Trophoblast cell (in vitro differentiated cells and primary cell): ENCODE data around the gene DYNC2I2.

ENCODE experiments used
- DNase-seq, 2 donors: peaks; one replicate each; pipeline ENCODE4 v3.0.0-alpha.2; 2016
- H2AFZ ChIP-seq: 2 replicates; pipeline ENCODE4 v1.6.1; 2013; ENCODE audit warnings: low read length, moderate library complexity, mild to moderate bottlenecking; ENCODE audit not compliant: insufficient read depth, poor library complexity
- H2AK5ac ChIP-seq: 2 replicates; pipeline ENCODE4 v1.6.1; 2013; ENCODE audit warnings: mild to moderate bottlenecking, low read length
- H2BK120ac ChIP-seq: 2 replicates; pipeline ENCODE4 v1.6.1; 2013; ENCODE audit warnings: low read length, mild to moderate bottlenecking, moderate library complexity; ENCODE audit not compliant: insufficient read depth, poor library complexity
- H2BK12ac ChIP-seq: 2 replicates; pipeline ENCODE4 v1.6.1; 2013; ENCODE audit warnings: mild to moderate bottlenecking, low read length, moderate library complexity
- H2BK5ac ChIP-seq: 2 replicates; pipeline ENCODE4 v1.6.1; 2013; ENCODE audit warnings: low read length, low read depth, moderate library complexity, mild to moderate bottlenecking; ENCODE audit not compliant: poor library complexity
- H3K14ac ChIP-seq: 2 replicates; pipeline ENCODE4 v1.6.1; 2013; ENCODE audit warnings: mild to moderate bottlenecking, low read length
- H3K18ac ChIP-seq: 2 replicates; pipeline ENCODE4 v1.6.1; 2013; ENCODE audit warnings: mild to moderate bottlenecking, low read length
- H3K23ac ChIP-seq: 2 replicates; pipeline ENCODE4 v1.6.1; 2013; ENCODE audit warnings: low read length
- H3K27ac ChIP-seq: 2 replicates; pipeline ENCODE4 v1.5.1; 2013; ENCODE audit warnings: low read depth, mild to moderate bottlenecking, inconsistent platforms, low read length, moderate library complexity
- H3K27me3 ChIP-seq: 2 replicates; pipeline ENCODE4 v1.6.1; 2013; ENCODE audit warnings: inconsistent platforms, mild to moderate bottlenecking, low read length, moderate library complexity; ENCODE audit not compliant: insufficient read depth
- H3K36me3 ChIP-seq, 2 experiments: 1 replicate in 1 of 2; 2 replicates in 1 of 2; pipeline ENCODE4 v1.6.1; 2013; ENCODE audit warnings: low read length in 2 of 2, mild to moderate bottlenecking in 2 of 2, moderate library complexity in 1 of 2; ENCODE audit not compliant: insufficient read depth in 2 of 2, control insufficient read depth in 1 of 2
- H3K4ac ChIP-seq: 2 replicates; pipeline ENCODE4 v1.6.1; 2013; ENCODE audit warnings: low read depth, mild to moderate bottlenecking, low read length, moderate library complexity
- H3K4me1 ChIP-seq, 2 experiments: 1 replicate in 1 of 2; 2 replicates in 1 of 2; pipeline ENCODE4 v1.6.1; 2013; ENCODE audit warnings: low read length in 2 of 2, mild to moderate bottlenecking in 2 of 2, moderate library complexity in 1 of 2; ENCODE audit not compliant: insufficient read depth in 2 of 2, control insufficient read depth in 1 of 2
- H3K4me2 ChIP-seq: 2 replicates; pipeline ENCODE4 v1.6.1; 2013; ENCODE audit warnings: inconsistent platforms, mild to moderate bottlenecking, low read length, moderate library complexity
- H3K4me3 ChIP-seq: 2 replicates; pipeline ENCODE4 v1.5.1; 2013; ENCODE audit warnings: mild to moderate bottlenecking, low read depth, low read length, inconsistent platforms
- H3K79me1 ChIP-seq: one replicate; pipeline ENCODE4 v1.6.1; 2013; ENCODE audit warnings: low read length
- H3K79me2 ChIP-seq: 2 replicates; pipeline ENCODE4 v1.6.1; 2013; ENCODE audit warnings: low read length, mild to moderate bottlenecking; ENCODE audit not compliant: control insufficient read depth, insufficient read depth, poor library complexity
- H3K9ac ChIP-seq: 2 replicates; pipeline ENCODE4 v1.6.1; 2013; ENCODE audit warnings: mild to moderate bottlenecking, low read length
- H3K9me3 ChIP-seq: 2 replicates; pipeline ENCODE4 v1.6.1; 2013; ENCODE audit warnings: low read depth, mild to moderate bottlenecking, control low read depth, inconsistent platforms, low read length; ENCODE audit not compliant: insufficient read depth
- H4K12ac ChIP-seq: 2 replicates; pipeline ENCODE4 v1.6.1; 2013; ENCODE audit warnings: low read depth, mild to moderate bottlenecking, low read length, moderate library complexity
- H4K8ac ChIP-seq: 2 replicates; pipeline ENCODE4 v1.6.1; 2013; ENCODE audit warnings: low read depth, mild to moderate bottlenecking, low read length, moderate library complexity
- H4K91ac ChIP-seq: one replicate; pipeline ENCODE4 v1.6.1; 2013; ENCODE audit warnings: low read depth, mild to moderate bottlenecking, low read length, moderate library complexity
- WGBS: extraction: QIAGEN DNeasy Blood & Tissue Kit; methylation state at CpG from one replicate; pipeline ENCODE4 v1.1.7; 2013; ENCODE audit warnings: missing lambda C conversion rate; ENCODE audit not compliant: insufficient read length, insufficient coverage; ENCODE audit errors: extremely low coverage; 5-methylcytosine and 5-hydroxymethylcytosine counted together

The DYNC2I2 gene

GRCh38 chr9:128687453-128687852 lies 30.8 kb upstream of the DYNC2I2 start:
- H3K14ac ChIP-seq, result no peak overlapping the region
- no peak for DNase-seq
- no peak overlapping the region for H2AFZ ChIP-seq
- peaks cover 5 to 10% of the 10 kb centered on the region in 2 experiments for H3K36me3 ChIP-seq
- H2BK120ac ChIP-seq, result no peak overlapping the region
- H4K12ac ChIP-seq, result no peak overlapping the region
- peaks cover 23% of the 10 kb centered on the region for H3K79me2 ChIP-seq
- peaks cover 25% of the 10 kb centered on the region for H3K79me1 ChIP-seq
- no peaks in the 10 kb centered on the region for H3K9me3 ChIP-seq
- no peak overlapping the region for H3K4me3 ChIP-seq
- no peak overlapping the region for H3K9ac ChIP-seq
- no peak overlapping the region for H3K18ac ChIP-seq
- no CpG with 5 or more reads among the region's 4 CpGs for whole genome bisulfite sequencing
- H2BK12ac ChIP-seq, result no peak overlapping the region
- no peak overlapping the region for H4K91ac ChIP-seq
- H3K23ac ChIP-seq, result no peak overlapping the region
- no peak overlapping the region for H3K4ac ChIP-seq
- no peak overlapping the region for H2BK5ac ChIP-seq
- no peak overlapping the region for H2AK5ac ChIP-seq
- no peaks in the 10 kb centered on the region for H3K27me3 ChIP-seq
- no peak overlapping the region for H4K8ac ChIP-seq
- H3K27ac ChIP-seq, result no peak overlapping the region
- no peak overlapping the region for H3K4me2 ChIP-seq
- H3K4me1 ChIP-seq, result peaks cover 6 to 12% of the 10 kb centered on the region in 2 experiments

DNA sequence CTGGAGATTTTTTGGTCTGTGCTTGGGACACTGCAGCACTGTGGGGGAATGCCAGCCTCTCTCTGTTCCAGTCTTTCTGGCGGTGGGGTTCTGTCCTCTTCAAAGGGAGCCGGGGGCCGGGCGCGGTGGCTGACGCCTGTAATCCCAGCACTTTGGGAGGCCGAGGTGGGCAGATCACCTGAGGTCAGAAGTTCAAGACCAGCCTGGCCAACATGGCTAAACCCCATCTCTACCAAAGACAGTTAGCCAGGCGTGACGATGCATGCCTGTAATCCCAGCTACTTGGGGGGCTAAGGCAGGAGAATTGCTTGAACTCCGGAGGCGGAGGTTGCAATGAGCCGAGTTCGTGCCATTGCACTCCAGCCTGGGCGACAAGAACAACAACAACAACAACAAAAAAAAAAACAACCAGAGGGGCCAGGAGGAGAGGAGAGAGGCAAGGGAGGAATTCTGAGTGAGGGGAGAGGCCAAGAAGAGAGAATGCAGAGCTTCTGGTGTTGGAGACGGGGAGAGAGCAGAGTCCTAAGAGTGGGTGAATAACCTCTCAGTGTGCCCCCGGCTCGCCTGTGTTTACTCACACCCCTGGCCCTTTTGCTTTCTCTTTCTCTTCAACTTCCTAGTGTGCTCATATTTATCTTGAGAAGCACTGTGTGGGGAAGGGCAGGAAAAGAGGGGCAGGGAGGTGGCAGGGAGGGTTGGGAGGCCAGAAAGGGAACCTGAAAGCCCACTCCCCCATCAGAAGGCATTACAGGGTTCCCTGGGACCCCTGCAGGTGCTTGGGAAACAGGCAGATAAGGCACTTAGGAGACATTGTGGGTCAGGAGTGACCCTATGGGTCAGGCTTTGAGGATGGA lies 29.2 kb upstream of the DYNC2I2 start:
- H2BK5ac ChIP-seq, result no peak overlapping the region
- no peak overlapping the region for H3K4me3 ChIP-seq
- no peak overlapping the region for H4K12ac ChIP-seq
- H3K4me1 ChIP-seq, result peaks cover 6 to 12% of the 10 kb centered on the region in 2 experiments
- WGBS, result no CpG with 5 or more reads among the region's 17 CpGs
- peaks cover 25% of the 10 kb centered on the region for H3K79me1 ChIP-seq
- H3K36me3 ChIP-seq, result peaks cover 0 to 2% of the 10 kb centered on the region in 2 experiments
- H3K23ac ChIP-seq, result no peak overlapping the region
- H2BK12ac ChIP-seq, result no peak overlapping the region
- peak overlapping the region; percentile 78 for H3K4ac ChIP-seq
- no peak overlapping the region for H3K14ac ChIP-seq
- H4K8ac ChIP-seq, result no peak overlapping the region
- H2AK5ac ChIP-seq, result no peak overlapping the region
- H3K79me2 ChIP-seq, result peaks cover 22% of the 10 kb centered on the region
- H3K18ac ChIP-seq, result no peak overlapping the region
- no peaks in the 10 kb centered on the region for H3K9me3 ChIP-seq
- H3K9ac ChIP-seq, result peak overlapping the region; percentile 5
- H3K4me2 ChIP-seq, result peak overlapping the region; percentile 91
- DNase-seq, result no peak
- no peaks in the 10 kb centered on the region for H3K27me3 ChIP-seq
- H4K91ac ChIP-seq, result peak overlapping the region; percentile 20
- H3K27ac ChIP-seq, result no peak overlapping the region
- no peak overlapping the region for H2AFZ ChIP-seq
- H2BK120ac ChIP-seq, result no peak overlapping the region

GRCh38 chr9:128684325-128685199 lies 27.9 kb upstream of the DYNC2I2 start:
- Histone ChIP-seq H2AFZ (peak overlapping the region; percentile 68), H3K18ac (peak overlapping the region; percentile 43), H2BK12ac (peak overlapping the region; percentile 35), H3K36me3 (peaks cover 0 to 2% of the 10 kb centered on the region in 2 experiments), H3K9me3 (no peaks in the 10 kb centered on the region), H3K27ac (peak overlapping the region; percentile 83), H2BK5ac (peak overlapping the region; percentile 49), H3K79me2 (peaks cover 15% of the 10 kb centered on the region), H4K8ac (peak overlapping the region; percentile 72), H2BK120ac (peak overlapping the region; percentile 67), H4K12ac (peak overlapping the region; percentile 43), H3K4ac (peak overlapping the region; percentile 66), H3K9ac (peak overlapping the region; percentile 80), H3K4me1 (peaks cover 6 to 12% of the 10 kb centered on the region in 2 experiments), H3K23ac (no peak overlapping the region), H3K27me3 (no peaks in the 10 kb centered on the region), H4K91ac (peak overlapping the region; percentile 63), H2AK5ac (peak overlapping the region; percentile 36), H3K14ac (peak overlapping the region; percentile 43), H3K4me3 (peak overlapping the region; percentile 74), H3K79me1 (peaks cover 20% of the 10 kb centered on the region), H3K4me2 (peak overlapping the region; percentile 91)
- no CpG with 5 or more reads among the region's 15 CpGs for WGBS
- DNase-seq, result peak; percentile 76 to 85

DNA sequence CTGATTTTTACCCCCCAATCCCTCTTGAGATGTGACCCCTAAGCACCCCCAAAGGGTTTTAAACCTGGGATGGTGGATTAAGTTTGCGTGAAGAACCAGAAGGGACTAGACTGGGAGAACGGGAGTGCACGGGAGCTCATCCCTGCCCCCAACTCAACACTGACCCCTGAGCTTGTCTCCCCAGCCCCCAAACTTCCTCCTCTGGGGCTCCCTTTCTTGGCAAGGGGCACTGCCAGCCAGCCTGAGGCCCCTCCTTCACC lies 27.3 kb upstream of the DYNC2I2 start:
- no CpG with 5 or more reads among the region's 3 CpGs for WGBS
- peak overlapping the region; percentile 63 for H4K91ac ChIP-seq
- H2BK120ac ChIP-seq, result peak overlapping the region; percentile 67
- H3K23ac ChIP-seq, result no peak overlapping the region
- peak overlapping the region; percentile 79 for H4K12ac ChIP-seq
- no peaks in the 10 kb centered on the region for H3K27me3 ChIP-seq
- H4K8ac ChIP-seq, result peak overlapping the region; percentile 72
- H3K9ac ChIP-seq, result peak overlapping the region; percentile 80
- H3K36me3 ChIP-seq, result peaks cover 0 to 2% of the 10 kb centered on the region in 2 experiments
- peak overlapping the region; percentile 32 for H3K4ac ChIP-seq
- H2BK5ac ChIP-seq, result peak overlapping the region; percentile 49
- H3K18ac ChIP-seq, result peak overlapping the region; percentile 24
- H3K27ac ChIP-seq, result peak overlapping the region; percentile 83
- H3K4me1 ChIP-seq, result peaks cover 6 to 12% of the 10 kb centered on the region in 2 experiments
- H2AFZ ChIP-seq, result peak overlapping the region; percentile 2
- H3K9me3 ChIP-seq, result no peaks in the 10 kb centered on the region
- no peak overlapping the region for H2BK12ac ChIP-seq
- peak overlapping the region; percentile 36 for H2AK5ac ChIP-seq
- peak overlapping the region; percentile 34 for H3K14ac ChIP-seq
- H3K4me3 ChIP-seq, result peak overlapping the region; percentile 74
- DNase-seq, result no peak
- H3K79me1 ChIP-seq, result peaks cover 16% of the 10 kb centered on the region
- peak overlapping the region; percentile 91 for H3K4me2 ChIP-seq
- H3K79me2 ChIP-seq, result peaks cover 12% of the 10 kb centered on the region
